Activated T-cell treated with anti-CD3 and anti-CD28 coated beads, Interleukin-2, amount 50 U/mL, for 4 hours (primary cell): ENCODE measurements around the gene ERMN. TPM values are rescaled to one million over a fixed set of nuclear protein-coding genes. Genes with fewer than 3 reads are reported as not detected.
"Not testable (repeated sequence)": the region's sequence is repeated elsewhere in the genome, so short reads cannot be mapped to it uniquely, and the experiment has no call there.

Source experiments
- ATAC-seq, 2 donors: fragments of 200-7000 bp; cut with Tn5 transposase; one replicate each; pipeline ENCODE4 v1.10.0; 2021
- DNase-seq: peaks from one replicate; pipeline ENCODE4 v3.0.0-alpha.2; 2020
- H3K27me3 Mint-ChIP-seq: one replicate; pipeline ENCODE4 v1.8.0; 2021; ENCODE audit warnings: low read depth, mixed read lengths
- H3K36me3 Mint-ChIP-seq: one replicate; pipeline ENCODE4 v1.8.0; 2022; ENCODE audit warnings: mixed read lengths; ENCODE audit not compliant: insufficient read depth
- H3K4me1 Mint-ChIP-seq: one replicate; pipeline ENCODE4 v1.8.0; 2021; ENCODE audit warnings: low read depth, mixed read lengths
- H3K4me3 Mint-ChIP-seq: one replicate; pipeline ENCODE4 v1.8.0; 2021; ENCODE audit warnings: mild to moderate bottlenecking, moderate library complexity, mixed read lengths
- H3K9me3 Mint-ChIP-seq: one replicate; pipeline ENCODE4 v1.8.0; 2021; ENCODE audit warnings: mixed read lengths
- total RNA-seq, 3 donors: library from RNA; stranded (reverse); gene quantifications; one replicate each; pipeline ENCODE4 v1.2.1, GENCODE V29; 2021

The ERMN gene
- total RNA-seq, 3 donors from 2014 or later: 0.63 to 1.3 (median 0.81) TPM

DNA sequence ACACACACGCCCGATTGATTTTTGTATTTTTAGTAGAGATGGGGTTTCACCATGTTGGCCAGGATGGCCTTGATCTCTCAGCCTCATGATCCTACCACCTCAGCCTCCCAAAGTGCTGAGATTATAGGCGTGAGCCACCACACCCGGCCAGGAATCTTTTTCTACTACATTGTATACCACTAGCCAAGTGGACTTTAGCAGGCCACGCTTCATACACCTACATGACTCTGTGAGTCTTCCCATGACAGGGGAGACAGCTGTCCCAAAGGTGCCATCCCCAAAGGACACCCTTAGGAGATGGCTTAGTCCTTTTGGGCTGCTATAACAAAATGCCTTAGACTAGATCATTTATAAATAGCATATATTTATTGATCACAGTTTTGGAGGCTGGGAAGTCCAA is 32.8 kb downstream of the ERMN start:
- DNase-seq (no peak), ATAC-seq (no peak)
- Mint-ChIP-seq H3K4me1 (peaks cover 2% of the 10 kb centered on the region), H3K27me3 (peaks cover 4% of the 10 kb centered on the region), H3K4me3 (no peak overlapping the region), H3K9me3 (no peaks in the 10 kb centered on the region), H3K36me3 (no peaks in the 10 kb centered on the region)

- ATAC-seq (no peak), DNase-seq (no peak)
- Mint-ChIP-seq H3K4me3 (no peak overlapping the region), H3K36me3 (no peaks in the 10 kb centered on the region), H3K9me3 (no peaks in the 10 kb centered on the region), H3K4me1 (peaks cover 2% of the 10 kb centered on the region), H3K27me3 (peaks cover 2% of the 10 kb centered on the region)
Measured at GRCh38 chr2:157291018-157291417, 34.6 kb downstream of the ERMN start.

- Mint-ChIP-seq H3K4me3 (no peak overlapping the region), H3K27me3 (peaks cover 2% of the 10 kb centered on the region), H3K9me3 (no peaks in the 10 kb centered on the region), H3K4me1 (peaks cover 2% of the 10 kb centered on the region), H3K36me3 (no peaks in the 10 kb centered on the region)
- DNase-seq: no peak
- ATAC-seq: no peak
Measured at GRCh38 chr2:157290525-157290924, 35.1 kb downstream of the ERMN start.

GRCh38 chr2:157287160-157287559 is 38.5 kb downstream of the ERMN start:
- H3K27me3 Mint-ChIP-seq: peaks cover 2% of the 10 kb centered on the region
- H3K4me1 Mint-ChIP-seq: no peaks in the 10 kb centered on the region
- DNase-seq: no peak
- no peaks in the 10 kb centered on the region for H3K36me3 Mint-ChIP-seq
- no peak overlapping the region for H3K4me3 Mint-ChIP-seq
- H3K9me3 Mint-ChIP-seq: no peaks in the 10 kb centered on the region
- ATAC-seq: no peak

DNA sequence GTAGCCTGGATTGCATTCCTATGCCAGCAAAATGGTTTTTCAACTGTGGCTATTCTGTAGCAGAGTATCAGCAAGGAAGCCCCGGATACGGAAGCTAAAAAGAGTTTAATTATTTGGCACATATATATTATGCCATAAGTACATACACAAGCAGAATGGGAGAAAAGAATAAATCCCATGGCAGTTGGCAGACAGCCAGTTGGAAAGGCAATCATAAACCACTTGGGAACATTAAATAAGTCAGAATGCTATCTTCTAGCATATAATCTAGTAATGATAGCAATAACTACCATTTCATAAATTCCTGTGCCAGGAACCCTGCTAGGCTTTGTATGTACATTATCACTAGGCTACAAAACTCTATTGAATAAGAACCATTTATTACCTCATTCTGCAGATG is 42.2 kb downstream of the ERMN start:
- peaks cover 15% of the 10 kb centered on the region for H3K27me3 Mint-ChIP-seq
- no peaks in the 10 kb centered on the region for H3K9me3 Mint-ChIP-seq
- peaks cover 2% of the 10 kb centered on the region for H3K36me3 Mint-ChIP-seq
- DNase-seq (no peak), ATAC-seq (no peak)
- no peak overlapping the region for H3K4me3 Mint-ChIP-seq
- H3K4me1 Mint-ChIP-seq: no peaks in the 10 kb centered on the region

DNA sequence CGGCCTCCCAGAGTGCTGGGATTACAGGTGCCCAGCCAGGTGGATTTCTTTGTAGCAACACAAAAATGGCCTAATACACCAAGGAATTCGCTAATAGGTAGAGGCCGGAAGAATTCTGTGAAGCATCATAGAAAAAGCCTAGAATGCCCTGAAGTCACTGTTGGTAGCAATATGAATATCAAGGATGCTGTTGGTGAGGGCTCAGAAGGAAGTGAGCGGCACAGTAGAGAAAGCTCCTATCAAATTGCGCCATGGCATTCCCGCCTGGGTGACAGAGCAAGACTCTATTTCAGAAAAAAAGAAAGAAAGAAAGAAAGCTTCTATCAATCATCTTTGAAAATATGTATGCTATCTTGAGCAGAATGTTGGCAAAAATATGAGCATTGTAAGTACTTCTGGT is 44.3 kb downstream of the ERMN start:
- H3K4me3 Mint-ChIP-seq: no peak overlapping the region
- ATAC-seq (no peak), DNase-seq (no peak)
- no peaks in the 10 kb centered on the region for H3K9me3 Mint-ChIP-seq
- H3K36me3 Mint-ChIP-seq: peaks cover 2% of the 10 kb centered on the region
- H3K27me3 Mint-ChIP-seq: peaks cover 30% of the 10 kb centered on the region
- no peaks in the 10 kb centered on the region for H3K4me1 Mint-ChIP-seq

GRCh38 chr2:157279311-157279710 is 46.3 kb downstream of the ERMN start:
- not testable (repeated sequence) for H3K4me1 Mint-ChIP-seq, H3K4me3 Mint-ChIP-seq, ATAC-seq, H3K36me3 Mint-ChIP-seq, H3K9me3 Mint-ChIP-seq, DNase-seq
- peaks cover 40% of the 10 kb centered on the region for H3K27me3 Mint-ChIP-seq

GRCh38 chr2:157271590-157272203 is 53.9 kb downstream of the ERMN start:
- Mint-ChIP-seq H3K27me3 (peaks cover 14% of the 10 kb centered on the region), H3K4me3 (no peak overlapping the region), H3K9me3 (no peaks in the 10 kb centered on the region), H3K4me1 (no peaks in the 10 kb centered on the region), H3K36me3 (no peaks in the 10 kb centered on the region)
- ATAC-seq (peak; percentile 69 to 76), DNase-seq (no peak)

DNA sequence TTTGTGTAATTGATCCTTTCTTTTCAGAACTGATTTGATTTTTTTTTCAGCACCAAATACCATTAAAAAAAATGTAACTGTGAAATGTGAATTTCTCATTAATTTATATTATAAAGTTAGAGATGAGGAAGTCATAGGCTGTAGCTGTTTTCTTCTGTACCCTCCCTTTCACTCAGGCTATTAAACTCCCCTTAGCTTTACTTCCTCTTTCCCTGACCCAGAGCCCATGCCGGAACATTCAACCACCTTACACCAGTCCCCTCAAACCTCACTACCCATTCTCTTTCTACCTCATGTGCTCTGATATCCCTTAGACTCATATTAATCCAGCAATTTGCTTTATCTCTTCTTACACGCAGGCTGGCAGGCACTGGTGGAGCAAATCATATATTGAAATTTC is 55.7 kb downstream of the ERMN start:
- Mint-ChIP-seq H3K27me3 (peaks cover 8% of the 10 kb centered on the region), H3K4me1 (no peaks in the 10 kb centered on the region), H3K4me3 (no peak overlapping the region), H3K36me3 (no peaks in the 10 kb centered on the region), H3K9me3 (no peaks in the 10 kb centered on the region)
- DNase-seq (no peak), ATAC-seq (no peak)

DNA sequence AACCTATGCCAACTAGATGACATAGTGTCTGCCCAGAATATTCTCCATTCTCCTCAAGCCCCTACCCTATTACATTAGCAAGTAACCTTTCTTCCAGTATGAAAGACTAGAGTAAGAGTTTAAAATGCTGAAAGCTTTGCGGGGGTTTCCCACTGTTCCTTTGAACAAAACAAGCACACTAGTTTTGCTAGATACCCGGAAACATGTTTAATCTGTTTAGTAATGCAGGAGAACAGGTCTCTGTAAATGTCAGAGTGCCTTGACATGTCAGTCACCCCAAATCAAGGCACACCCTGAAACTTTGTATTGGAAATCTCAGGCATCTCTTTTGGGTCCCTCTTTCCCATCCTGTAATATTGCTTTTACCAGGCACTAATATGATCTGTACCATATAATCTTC is 56.6 kb downstream of the ERMN start:
- Mint-ChIP-seq H3K27me3 (peaks cover 3% of the 10 kb centered on the region), H3K9me3 (no peaks in the 10 kb centered on the region), H3K36me3 (no peaks in the 10 kb centered on the region), H3K4me3 (no peak overlapping the region), H3K4me1 (no peaks in the 10 kb centered on the region)
- ATAC-seq (no peak), DNase-seq (no peak)

Other genes with a start within 250 kb of the ERMN start
- gene GALNT5, start 68.1 kb downstream of the ERMN start, total RNA-seq: under 1 TPM; 0.05 to 0.15 (median 0.08) TPM
- gene CYTIP, start 118.3 kb upstream of the ERMN start, total RNA-seq: 100 to 1,000 TPM; 183 to 207 (median 195) TPM